CD8-positive, alpha-beta memory T cell (primary cell): ENCODE measurements around the gene FFAR1. TPM values are rescaled to one million over a fixed set of nuclear protein-coding genes. Genes with fewer than 3 reads are reported as not detected.

Source experiments
- CTCF ChIA-PET: fragments of 350-600 bp; sonication (Branson Sonifier 250); formaldehyde crosslinking; loops from one replicate; lab custom pipeline; 2021; ENCODE audit warnings: antibody characterized with exemption; lab: Charles Lee
- POLR2A ChIA-PET: fragments of 350-600 bp; sonication (Branson Sonifier 250); formaldehyde crosslinking; loops from one replicate; lab custom pipeline; 2021; ENCODE audit warnings: antibody characterized with exemption; lab: Charles Lee
- DNase-seq, 5 donors: peaks; one replicate each; pipeline versions ENCODE4 v3.0.0 to v3.0.0-alpha.2; 2020 to 2022; ENCODE audit warnings: mixed read lengths in 1 of 5
- H3K27ac ChIP-seq: one replicate; pipeline ENCODE4 v1.7.0; 2013; ENCODE audit warnings: low read depth, mild to moderate bottlenecking, low read length, moderate library complexity
- H3K27me3 ChIP-seq: 2 replicates; pipeline ENCODE4 v1.7.0; 2013; ENCODE audit warnings: low read length, mild to moderate bottlenecking; ENCODE audit not compliant: insufficient read depth, poor library complexity, severe bottlenecking
- H3K36me3 ChIP-seq: 2 replicates; pipeline ENCODE4 v1.7.0; 2013; ENCODE audit warnings: mild to moderate bottlenecking, low read length, moderate library complexity; ENCODE audit not compliant: insufficient read depth
- H3K4me1 ChIP-seq: 2 replicates; pipeline ENCODE4 v1.7.0; 2013; ENCODE audit warnings: mild to moderate bottlenecking, low read length, moderate library complexity; ENCODE audit not compliant: insufficient read depth
- H3K4me3 ChIP-seq: 2 replicates; pipeline ENCODE4 v1.7.0; 2013; ENCODE audit warnings: mild to moderate bottlenecking, low read length
- H3K9me3 ChIP-seq: 2 replicates; pipeline ENCODE4 v1.7.0; 2013; ENCODE audit warnings: mild to moderate bottlenecking, low read length
- H3K27ac Mint-ChIP-seq, 8 donors: one replicate each; pipeline ENCODE4 v1.8.0; 2020 to 2021; ENCODE audit warnings: mixed read lengths in 8 of 8, mild to moderate bottlenecking in 6 of 8, inconsistent platforms in 3 of 8, moderate library complexity in 3 of 8
- H3K27me3 Mint-ChIP-seq, 2 donors: one replicate each; pipeline ENCODE4 v1.8.0; 2020 to 2021; ENCODE audit warnings: mixed read lengths in 2 of 2, mild to moderate bottlenecking in 1 of 2, moderate library complexity in 1 of 2
- H3K36me3 Mint-ChIP-seq, 3 donors: one replicate each; pipeline ENCODE4 v1.8.0; 2020 to 2021; ENCODE audit warnings: mixed read lengths in 3 of 3, inconsistent platforms in 1 of 3, mild to moderate bottlenecking in 1 of 3
- H3K4me1 Mint-ChIP-seq, 3 donors: one replicate each; pipeline ENCODE4 v1.8.0; 2020 to 2021; ENCODE audit warnings: mixed read lengths in 3 of 3, inconsistent platforms in 1 of 3, mild to moderate bottlenecking in 1 of 3
- H3K4me3 Mint-ChIP-seq, 7 donors: one replicate each; pipeline ENCODE4 v1.8.0; 2020 to 2021; ENCODE audit warnings: mixed read lengths in 7 of 7, mild to moderate bottlenecking in 6 of 7, moderate library complexity in 4 of 7, inconsistent platforms in 2 of 7
- H3K9me3 Mint-ChIP-seq, 5 donors: one replicate each; pipeline ENCODE4 v1.8.0; 2020 to 2022; ENCODE audit warnings: mixed read lengths in 5 of 5, mild to moderate bottlenecking in 3 of 5, moderate library complexity in 2 of 5, inconsistent platforms in 1 of 5
- polyA plus RNA-seq: library from polyadenylated mRNA; unstranded; fragments of 300-500 nt; fragmentation: Illumina TruSeq; gene quantifications from one replicate; pipeline ENCODE4 v1.2.3, GENCODE V29; 2021
- total RNA-seq, 2 experiments: library from RNA; stranded (reverse); gene quantifications; one replicate each; pipeline ENCODE4 v1.2.3, GENCODE V29; 2021

Gene FFAR1
- total and polyA plus RNA-seq, 3 experiments from 2014 or later = not detected

DNA sequence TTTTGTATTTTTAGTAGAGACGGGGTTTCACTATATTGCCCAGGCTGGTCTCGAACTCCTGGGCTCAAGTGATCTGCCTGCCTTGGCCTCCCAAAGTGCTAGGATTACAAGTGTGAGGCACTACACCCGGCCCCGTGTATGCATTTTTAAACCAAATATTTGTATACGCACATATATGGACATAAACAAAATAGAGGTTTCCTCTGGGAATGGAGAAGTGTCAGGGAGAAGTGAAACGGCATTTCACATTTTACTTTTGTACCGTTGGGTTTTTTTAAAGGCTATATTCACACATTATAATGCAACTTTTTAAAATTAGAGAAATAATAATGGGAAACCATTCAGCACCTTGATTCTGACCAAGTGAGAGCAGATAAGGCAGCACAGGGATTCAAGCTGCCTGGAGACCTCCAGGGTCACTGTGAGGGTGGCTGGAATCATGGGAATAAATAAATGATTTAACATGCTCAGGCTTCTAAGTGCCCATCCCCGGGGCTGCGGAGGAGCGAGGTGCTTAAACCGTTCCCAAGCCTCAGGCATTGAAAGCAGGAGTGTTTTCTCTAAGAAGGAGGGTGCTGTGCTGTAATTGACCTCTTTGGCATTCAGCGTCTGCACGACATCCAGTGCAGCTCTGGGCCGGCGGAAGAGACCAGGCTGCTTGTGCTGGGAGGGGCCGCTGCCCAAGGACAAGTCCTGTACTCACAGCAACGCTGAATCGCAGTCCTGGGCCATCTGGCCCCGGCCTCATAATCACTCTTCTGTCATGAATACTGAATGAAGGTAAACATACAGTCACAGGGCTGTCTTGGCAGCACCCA, 47.9 kb downstream of the FFAR1 start:
- Histone ChIP-seq H3K27ac (no peak overlapping the region), H3K9me3 (no peaks in the 10 kb centered on the region), H3K4me1 (no peaks in the 10 kb centered on the region), H3K27me3 (no peaks in the 10 kb centered on the region), H3K4me3 (no peak overlapping the region), H3K36me3 (no peaks in the 10 kb centered on the region)
- no peaks in the 10 kb centered on the region for H3K4me1 Mint-ChIP-seq
- no peak for DNase-seq
- ChIA-PET CTCF (no interaction called here), POLR2A (interaction anchor here (0.6 kb wide), 1 partner anchor 42 kb away, joined by 3 read pairs; no protein-coding TSS in a partner anchor)
- H3K36me3 Mint-ChIP-seq = no peaks in the 10 kb centered on the region
- H3K9me3 Mint-ChIP-seq = no peaks in the 10 kb centered on the region
- H3K27me3 Mint-ChIP-seq = peaks cover 3 to 6% of the 10 kb centered on the region in 2 donors
- no peak overlapping the region for H3K27ac Mint-ChIP-seq
- H3K4me3 Mint-ChIP-seq = no peak overlapping the region

DNA sequence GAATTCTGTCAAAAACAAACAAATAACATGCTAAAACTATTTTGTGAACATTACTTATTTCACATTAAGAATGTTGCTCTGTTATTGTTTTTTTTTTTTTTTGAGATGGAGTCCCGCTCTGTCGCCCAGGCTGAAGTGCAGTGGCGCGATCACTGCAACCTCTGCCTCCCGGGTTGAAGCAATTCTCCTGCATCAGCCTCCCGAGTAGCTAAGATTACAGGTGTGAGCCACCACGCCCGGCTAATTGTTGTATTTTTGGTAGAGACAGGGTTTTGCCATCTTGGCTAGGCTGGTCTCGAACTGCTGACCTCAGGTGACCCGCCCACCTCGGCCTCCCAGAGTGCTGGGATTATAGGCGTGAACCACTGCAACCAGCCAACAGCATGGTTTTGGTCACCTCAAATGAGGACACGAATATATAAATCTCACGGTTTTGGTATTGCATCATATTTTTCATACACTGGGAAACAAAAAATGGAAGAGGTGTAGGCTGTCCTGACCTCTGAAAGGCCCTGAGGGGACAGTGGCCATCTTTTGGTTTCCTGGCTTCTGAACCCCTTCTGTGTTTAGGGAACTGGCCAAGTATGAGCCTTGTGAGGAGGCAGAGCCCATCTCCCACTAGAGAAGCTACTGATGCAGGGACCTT, 48.7 kb downstream of the FFAR1 start:
- POLR2A ChIA-PET = no interaction called here

DNA sequence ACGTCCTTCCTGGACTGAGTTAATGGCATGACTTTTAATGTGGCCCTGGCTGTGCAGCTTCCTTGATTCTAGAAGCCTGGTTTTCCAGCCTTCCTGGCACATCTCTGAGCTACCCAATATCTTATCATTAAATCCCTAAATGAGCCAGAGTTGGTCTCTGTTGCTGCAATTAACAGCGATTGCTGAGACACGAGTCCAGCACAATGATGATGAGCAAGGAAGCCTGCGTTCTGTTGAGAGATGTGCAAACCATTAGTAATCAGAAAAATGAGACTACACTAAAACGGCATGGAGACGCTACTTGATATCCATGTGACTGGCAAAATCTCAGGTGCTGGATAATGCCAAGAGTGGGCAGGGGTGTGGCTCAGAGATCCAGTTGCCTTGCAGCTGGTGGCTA, 49.4 kb downstream of the FFAR1 start:
- ChIA-PET POLR2A (no interaction called here), CTCF (no interaction called here)
- Histone ChIP-seq H3K4me1 (no peaks in the 10 kb centered on the region), H3K27ac (no peak overlapping the region), H3K36me3 (no peaks in the 10 kb centered on the region), H3K4me3 (no peak overlapping the region), H3K27me3 (no peaks in the 10 kb centered on the region), H3K9me3 (no peaks in the 10 kb centered on the region)
- H3K36me3 Mint-ChIP-seq = no peaks in the 10 kb centered on the region
- H3K27me3 Mint-ChIP-seq = peaks cover 3 to 6% of the 10 kb centered on the region in 2 donors
- no peaks in the 10 kb centered on the region for H3K4me1 Mint-ChIP-seq
- no peak for DNase-seq
- no peak overlapping the region for H3K27ac Mint-ChIP-seq
- no peak overlapping the region for H3K4me3 Mint-ChIP-seq
- H3K9me3 Mint-ChIP-seq = no peaks in the 10 kb centered on the region

More for the DNA sequence above, 48.7 kb downstream of the FFAR1 start:
- H3K36me3 ChIP-seq = no peaks in the 10 kb centered on the region
- DNase-seq = no peak
- no peak overlapping the region for H3K27ac ChIP-seq
- Mint-ChIP-seq H3K36me3 (no peaks in the 10 kb centered on the region), H3K4me3 (no peak overlapping the region), H3K9me3 (no peaks in the 10 kb centered on the region), H3K27ac (no peak overlapping the region), H3K27me3 (peaks cover 3 to 6% of the 10 kb centered on the region in 2 donors), H3K4me1 (no peaks in the 10 kb centered on the region)
- CTCF ChIA-PET = no interaction called here
- no peaks in the 10 kb centered on the region for H3K4me1 ChIP-seq
- no peaks in the 10 kb centered on the region for H3K9me3 ChIP-seq
- H3K4me3 ChIP-seq = no peak overlapping the region
- H3K27me3 ChIP-seq = no peaks in the 10 kb centered on the region

Other genes with a start within 250 kb of the FFAR1 start
- gene FXYD3, start 232.1 kb upstream of the FFAR1 start, total RNA-seq = not detected
- gene FXYD3, start 232.1 kb upstream of the FFAR1 start, polyA plus RNA-seq = not detected
- under 1 TPM in 1 of 2 experiments, not detected in 1; 0.18 TPM for gene LGI4, start 212.8 kb upstream of the FFAR1 start, total RNA-seq
- gene LGI4, start 212.8 kb upstream of the FFAR1 start, polyA plus RNA-seq = not detected
- gene FXYD1, start 209.1 kb upstream of the FFAR1 start, total RNA-seq = not detected
- gene FXYD1, start 209.1 kb upstream of the FFAR1 start, polyA plus RNA-seq = 0.79 TPM
- 1 to 10 TPM in 1 of 2 experiments, under 1 TPM in 1; 0.60 to 1.0 TPM for gene FXYD7, start 204.6 kb upstream of the FFAR1 start, total RNA-seq
- gene FXYD7, start 204.6 kb upstream of the FFAR1 start, polyA plus RNA-seq = 12.9 TPM
- gene FXYD5, start 193.2 kb upstream of the FFAR1 start, total RNA-seq = 100 to 1,000 TPM; 295 TPM
- 560 TPM for gene FXYD5, start 193.2 kb upstream of the FFAR1 start, polyA plus RNA-seq
- not detected for gene FAM187B, start 119.2 kb upstream of the FFAR1 start, total RNA-seq
- gene FAM187B, start 119.2 kb upstream of the FFAR1 start, polyA plus RNA-seq = not detected
- 10 to 100 TPM; 23.5 to 27.5 TPM for gene LSR, start 98.9 kb upstream of the FFAR1 start, total RNA-seq
- gene LSR, start 98.9 kb upstream of the FFAR1 start, polyA plus RNA-seq = 77.8 TPM
- 100 to 1,000 TPM; 125 to 132 TPM for gene USF2, start 78.9 kb upstream of the FFAR1 start, total RNA-seq
- gene USF2, start 78.9 kb upstream of the FFAR1 start, polyA plus RNA-seq = 9.2 TPM
- gene HAMP, start 65.4 kb upstream of the FFAR1 start, total RNA-seq = under 1 TPM; 0.31 TPM
- not detected for gene HAMP, start 65.4 kb upstream of the FFAR1 start, polyA plus RNA-seq
- gene MAG, start 55.7 kb upstream of the FFAR1 start, total RNA-seq = not detected
- gene MAG, start 55.7 kb upstream of the FFAR1 start, polyA plus RNA-seq = 0.36 TPM
- under 1 TPM in 1 of 2 experiments, not detected in 1; 0.09 TPM for gene CD22, start 18.7 kb upstream of the FFAR1 start, total RNA-seq
- not detected for gene CD22, start 18.7 kb upstream of the FFAR1 start, polyA plus RNA-seq
- gene FFAR3, start 10.6 kb downstream of the FFAR1 start, total RNA-seq = not detected
- not detected for gene FFAR3, start 10.6 kb downstream of the FFAR1 start, polyA plus RNA-seq
- not detected for gene GPR42, start 23.2 kb downstream of the FFAR1 start, total RNA-seq
- gene GPR42, start 23.2 kb downstream of the FFAR1 start, polyA plus RNA-seq = not detected
- gene FFAR2, start 100.4 kb downstream of the FFAR1 start, total RNA-seq = not detected
- gene FFAR2, start 100.4 kb downstream of the FFAR1 start, polyA plus RNA-seq = not detected
- gene KRTDAP, start 142.6 kb downstream of the FFAR1 start, total RNA-seq = not detected
- not detected for gene KRTDAP, start 142.6 kb downstream of the FFAR1 start, polyA plus RNA-seq
- gene DMKN, start 165.7 kb downstream of the FFAR1 start, total RNA-seq = 1 to 10 TPM; 1.7 to 2.2 TPM
- gene DMKN, start 165.7 kb downstream of the FFAR1 start, polyA plus RNA-seq = 10.2 TPM
- gene SBSN, start 180.4 kb downstream of the FFAR1 start, total RNA-seq = not detected
- not detected for gene SBSN, start 180.4 kb downstream of the FFAR1 start, polyA plus RNA-seq
- not detected for gene GAPDHS, start 185.6 kb downstream of the FFAR1 start, total RNA-seq
- gene GAPDHS, start 185.6 kb downstream of the FFAR1 start, polyA plus RNA-seq = not detected
- 10 to 100 TPM; 82.6 to 91.4 TPM for gene TMEM147, start 197.7 kb downstream of the FFAR1 start, total RNA-seq
- gene TMEM147, start 197.7 kb downstream of the FFAR1 start, polyA plus RNA-seq = 175 TPM
- not detected for gene ATP4A, start 215.8 kb downstream of the FFAR1 start, total RNA-seq
- gene ATP4A, start 215.8 kb downstream of the FFAR1 start, polyA plus RNA-seq = not detected
- not detected for gene PMIS2, start 238.3 kb downstream of the FFAR1 start, total RNA-seq
- gene PMIS2, start 238.3 kb downstream of the FFAR1 start, polyA plus RNA-seq = not detected